HPDE6-E6E7 (cell line): ENCODE results near the gene NAPEPLD.
"Not testable (repeated sequence)": the region's sequence is repeated elsewhere in the genome, so short reads cannot be mapped to it uniquely, and the experiment has no call there.

ENCODE experiments used
- DNase-seq: peaks from one replicate; pipeline ENCODE4 v3.0.0; 2011; ENCODE audit warnings: missing footprints; ENCODE audit errors: extremely low spot score

The NAPEPLD gene

GRCh38 chr7:103106703-103107070 is 42.2 kb downstream of the NAPEPLD start:
- not testable (repeated sequence) for DNase-seq

GRCh38 chr7:103106005-103106702 is 42.7 kb downstream of the NAPEPLD start:
- no peak for DNase-seq

DNA sequence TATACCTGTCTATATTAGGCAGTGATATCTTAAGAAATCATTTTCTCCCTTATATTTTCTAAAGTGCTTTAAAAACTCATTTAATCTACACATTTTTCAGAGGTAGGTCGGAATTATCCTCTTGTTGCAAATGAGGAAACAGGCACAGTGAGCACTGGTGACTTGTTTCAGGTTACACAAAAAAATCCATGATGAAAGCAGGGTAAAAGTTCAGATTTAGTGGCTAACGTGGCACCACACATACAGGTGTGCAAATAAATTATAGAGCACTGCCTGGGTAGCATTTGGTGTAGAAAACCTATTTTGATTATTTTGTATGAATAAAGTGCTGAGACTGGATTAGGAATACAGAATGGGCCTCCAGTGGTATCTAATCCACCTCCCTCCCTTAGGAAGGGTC is 47.4 kb downstream of the NAPEPLD start:
- DNase-seq = no peak

DNA sequence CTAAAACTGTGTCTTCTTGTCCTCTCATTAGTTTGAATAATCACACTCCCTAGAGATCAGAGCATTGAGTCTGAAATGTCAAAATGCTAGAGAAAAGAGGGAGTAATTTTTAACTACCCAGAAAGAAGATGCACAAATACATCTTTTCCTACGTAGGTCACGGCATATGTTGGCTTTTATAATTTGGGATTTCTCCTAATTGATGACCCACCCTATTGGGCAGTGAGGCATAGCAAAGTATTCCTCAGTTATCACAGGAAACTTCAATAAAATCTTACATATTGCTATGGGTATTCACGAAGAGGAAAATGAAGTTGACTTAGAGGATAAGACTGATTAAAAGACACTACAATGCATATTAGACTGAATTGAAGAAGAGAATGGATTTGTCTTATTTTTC is 48.6 kb downstream of the NAPEPLD start:
- no peak for DNase-seq

GRCh38 chr7:103097041-103097440 is 51.9 kb downstream of the NAPEPLD start:
- no peak for DNase-seq

- not testable (repeated sequence) for DNase-seq
Observed at GRCh38 chr7:103095558-103095957, 53.3 kb downstream of the NAPEPLD start.

GRCh38 chr7:103094102-103094501 is 54.8 kb downstream of the NAPEPLD start:
- no peak for DNase-seq

- DNase-seq = no peak
Observed at GRCh38 chr7:103093429-103093828, 55.5 kb downstream of the NAPEPLD start.

DNA sequence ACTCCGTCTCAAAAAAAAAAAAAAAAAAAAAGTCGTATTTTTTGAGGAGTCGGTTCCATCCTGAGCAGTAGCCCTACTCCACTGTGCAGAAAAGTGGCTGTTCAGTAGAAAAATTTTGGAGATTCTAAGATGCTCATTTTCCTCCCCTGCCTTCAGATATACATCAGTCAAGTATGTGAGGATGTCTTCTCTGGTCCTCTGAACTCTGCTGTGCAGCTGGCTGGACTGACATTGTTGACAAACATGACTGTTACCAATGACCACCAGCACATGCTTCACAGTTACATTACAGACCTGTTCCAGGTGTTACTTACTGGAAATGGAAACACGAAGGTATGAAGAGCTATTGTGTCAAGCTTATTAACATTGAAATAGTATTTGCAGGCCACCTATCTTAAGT is 56.6 kb downstream of the NAPEPLD start:
- not testable (repeated sequence) for DNase-seq

DNA sequence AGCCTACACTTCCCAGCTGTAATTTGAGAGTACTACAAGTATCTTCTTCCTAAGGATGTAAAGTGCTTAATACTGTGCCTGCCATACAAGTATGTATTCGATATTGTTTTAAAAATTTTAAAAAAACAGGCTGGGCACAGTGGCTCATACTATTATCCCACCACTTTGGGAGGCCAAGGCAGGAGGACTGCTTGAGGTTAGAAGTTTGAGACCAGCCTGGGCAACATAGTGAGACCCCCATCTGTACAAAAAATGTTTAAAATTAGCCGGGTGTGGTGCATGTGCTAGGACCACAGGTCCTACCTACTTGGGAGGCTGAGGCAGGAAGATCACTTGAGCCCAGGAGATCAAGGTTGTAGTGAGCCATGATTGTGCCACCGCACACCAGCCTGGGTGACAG is 65.7 kb downstream of the NAPEPLD start:
- DNase-seq = no peak

DNA sequence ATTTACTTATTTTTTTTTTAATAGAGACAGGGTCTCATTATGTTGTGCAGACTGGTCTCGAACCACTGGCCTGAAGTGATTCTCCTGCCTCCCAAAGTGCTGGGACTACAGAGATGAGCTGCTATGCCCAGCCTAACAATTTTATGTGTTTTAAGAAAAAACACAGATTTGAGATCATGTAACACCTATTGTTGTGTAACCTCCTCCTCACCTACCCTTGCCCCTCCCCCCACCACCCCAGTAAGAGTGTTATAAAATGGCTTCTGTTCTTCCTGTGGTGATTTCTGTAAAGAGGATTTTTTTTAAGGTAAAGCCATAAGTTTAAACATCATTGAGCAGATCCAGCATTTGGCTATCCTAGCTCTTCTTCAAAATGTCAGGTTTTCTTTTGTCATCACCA is 66.4 kb downstream of the NAPEPLD start:
- no peak for DNase-seq

DNA sequence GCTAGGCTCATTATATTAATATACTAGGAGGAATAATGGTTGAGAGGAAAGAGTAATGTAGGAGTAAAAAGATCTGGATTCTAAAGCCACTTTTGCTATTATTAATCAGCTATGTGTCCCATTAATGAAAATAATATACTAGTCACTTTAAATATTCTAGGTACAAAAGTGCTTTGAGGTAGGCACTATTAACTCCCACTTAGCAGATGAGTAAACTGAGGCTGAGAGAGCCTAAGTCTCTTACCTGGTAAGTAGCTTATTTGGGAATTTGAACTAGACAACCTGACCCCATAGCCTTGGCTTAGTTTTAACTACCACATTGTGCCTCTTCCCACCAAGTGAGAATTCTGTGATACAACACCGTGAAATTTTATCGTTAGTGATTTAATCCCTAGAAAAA is 68.0 kb downstream of the NAPEPLD start:
- no peak for DNase-seq

- no peak for DNase-seq
Observed at GRCh38 chr7:103079836-103080235, 69.1 kb downstream of the NAPEPLD start.

DNA sequence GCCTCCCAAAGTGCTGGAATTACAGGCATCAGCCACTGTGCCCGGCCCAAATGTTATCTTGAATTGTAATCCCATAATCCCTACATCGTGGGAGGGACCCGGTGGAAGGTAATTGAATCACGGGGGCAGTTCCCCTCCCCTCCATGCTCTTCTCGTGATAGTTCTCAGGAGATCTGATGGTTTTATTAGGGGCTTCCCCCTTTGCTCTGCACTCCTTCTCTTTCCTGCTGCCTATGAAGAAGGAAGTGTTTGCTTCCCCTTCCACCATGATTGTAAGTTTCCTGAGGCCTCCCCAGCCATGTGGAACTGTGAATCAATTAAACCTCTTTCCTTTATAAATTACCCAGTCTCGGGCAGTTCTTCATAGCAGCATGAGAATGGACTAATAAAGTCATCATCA is 70.7 kb downstream of the NAPEPLD start:
- not testable (repeated sequence) for DNase-seq

- DNase-seq = no peak
Observed at GRCh38 chr7:103077318-103077717, 71.6 kb downstream of the NAPEPLD start.

DNA sequence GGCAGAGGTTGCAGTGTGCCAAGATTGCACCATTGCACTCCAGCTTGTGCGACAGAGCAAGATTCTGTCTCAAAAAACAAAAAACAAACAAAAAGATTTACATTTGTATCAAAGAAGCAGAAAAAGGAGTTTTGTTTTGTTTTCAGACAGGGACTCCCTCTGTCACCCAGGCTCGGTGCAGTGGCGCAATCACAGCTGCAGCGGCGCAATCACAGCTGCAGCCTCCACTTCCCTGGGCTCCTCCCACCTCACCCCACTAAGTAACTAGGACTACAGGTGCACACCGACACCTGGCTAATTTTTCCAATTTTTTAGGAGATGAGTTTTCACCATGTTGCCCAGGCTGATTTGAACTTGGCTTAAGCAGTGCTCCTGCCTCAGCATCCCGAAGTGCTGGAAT is 72.1 kb downstream of the NAPEPLD start:
- no peak for DNase-seq

DNA sequence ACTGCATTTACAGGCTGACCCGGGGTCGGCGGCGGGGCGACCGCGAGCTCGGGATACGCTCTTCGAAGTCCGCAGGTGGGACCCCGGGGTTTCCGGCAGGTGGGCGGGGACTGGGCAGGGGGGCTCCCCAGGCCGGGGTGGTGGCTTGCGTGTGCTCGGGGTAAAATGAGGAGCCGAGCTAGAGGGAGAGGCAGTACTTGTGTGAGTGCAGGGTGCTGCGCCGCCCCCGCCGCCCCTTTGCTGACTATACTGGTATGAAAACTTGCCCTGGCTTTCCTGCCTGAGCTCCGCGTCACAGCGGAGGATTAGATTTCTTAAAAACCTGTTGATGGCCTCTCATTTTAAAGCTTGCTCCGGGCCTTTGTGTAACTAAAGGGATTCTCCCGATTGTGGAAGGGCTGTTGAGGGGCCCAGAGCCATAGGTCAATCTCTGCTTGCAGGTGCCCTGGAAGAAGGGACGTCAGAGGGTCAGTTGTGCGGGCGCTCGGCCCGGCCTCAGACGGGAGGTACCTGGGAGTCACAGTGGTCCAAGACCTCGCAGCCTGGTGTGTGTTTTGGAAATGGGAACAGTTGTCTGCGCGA is 73.5 kb downstream of the NAPEPLD start:
- DNase-seq = peak; percentile 49

GRCh38 chr7:103074519-103075336 is 74.2 kb downstream of the NAPEPLD start, which contains the start of the genes ARMC10 and FBXL13:
TSS of gene ARMC10 (plus strand) at chr7:103075140. CDS start at chr7:103075273, 133 bp downstream.
TSS of gene FBXL13 (minus strand) at chr7:103074796.
- peak; percentile 86 for DNase-seq

- DNase-seq = no peak
Observed at GRCh38 chr7:103073989-103074518, 74.8 kb downstream of the NAPEPLD start.

DNA sequence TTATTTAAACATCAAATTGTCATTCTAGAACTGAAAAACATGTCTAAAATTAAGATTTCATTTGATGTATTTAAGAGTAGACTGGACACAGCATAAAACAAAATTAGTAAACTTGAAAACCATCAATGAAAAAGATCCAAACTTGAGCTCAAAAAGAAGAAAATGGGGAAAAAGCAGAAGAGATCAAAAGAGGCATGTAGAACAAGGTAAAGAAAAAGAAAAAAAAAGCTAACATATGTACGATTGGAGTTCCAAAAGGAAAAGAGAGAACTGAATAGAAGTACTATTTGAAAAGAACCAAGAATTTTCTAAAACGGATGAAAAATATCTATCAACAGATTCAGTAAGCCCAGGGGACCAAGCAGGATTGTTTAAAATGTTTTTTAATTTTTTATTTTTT is 77.9 kb downstream of the NAPEPLD start:
- no peak for DNase-seq

DNA sequence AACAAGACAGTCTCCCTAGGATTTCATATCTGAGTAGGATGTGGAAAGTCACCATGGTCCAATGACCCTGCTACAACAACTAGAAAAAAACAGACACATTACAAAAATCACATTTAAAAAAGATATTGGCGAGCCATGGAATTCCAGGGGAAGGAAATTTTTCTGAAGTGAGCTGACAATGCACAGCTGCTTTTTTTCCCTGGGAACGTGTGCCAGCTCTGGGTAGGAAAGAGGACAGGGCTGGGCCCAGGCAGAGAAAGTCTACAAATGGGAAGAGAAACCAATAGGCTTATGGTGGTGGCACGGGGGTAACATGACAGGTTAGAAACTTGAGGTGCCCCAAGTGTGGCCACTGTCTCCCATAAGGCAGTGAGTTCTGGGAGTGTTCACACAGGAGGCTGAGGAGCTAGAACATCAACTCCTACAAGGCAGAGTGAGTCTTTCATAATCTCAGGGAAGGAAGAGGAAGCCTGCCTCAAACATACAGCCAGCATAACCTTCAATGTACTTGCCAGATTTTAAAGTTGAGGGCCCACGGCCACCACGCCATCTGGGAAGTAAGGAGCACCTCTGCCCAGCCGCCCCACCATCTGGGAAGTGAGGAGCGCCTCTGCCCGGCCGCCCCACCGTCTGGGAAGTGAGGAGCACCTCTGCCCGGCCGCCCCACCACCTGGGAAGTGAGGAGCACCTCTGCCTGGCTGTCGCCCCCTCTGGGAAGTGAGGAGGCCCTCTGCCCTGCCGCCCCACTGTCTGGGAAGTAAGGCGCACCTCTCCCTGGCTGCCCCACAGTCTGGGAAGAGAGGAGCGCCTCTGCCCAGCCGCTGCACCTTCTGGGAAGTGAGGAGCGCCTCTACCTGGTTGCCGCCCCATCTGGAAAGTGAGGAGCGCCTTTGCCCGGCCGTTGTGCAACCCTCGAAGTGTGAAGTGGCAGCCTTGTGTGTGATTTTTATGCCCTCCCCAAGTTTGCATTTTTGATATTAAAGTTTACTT is 80.2 kb downstream of the NAPEPLD start:
- no peak for DNase-seq
